ENCODE data around the gene MEGF6. TPM values are rescaled to one million over a fixed set of nuclear protein-coding genes. Genes with fewer than 3 reads are reported as not detected.

Gene MEGF6
- total and polyA plus RNA-seq, 9 of the 15 experiments (the other 6 are each of a cell fraction or from before 2014, with no cell fraction given) = 0.03 to 1.7 (median 0.24) TPM; not detected in 3

DNA sequence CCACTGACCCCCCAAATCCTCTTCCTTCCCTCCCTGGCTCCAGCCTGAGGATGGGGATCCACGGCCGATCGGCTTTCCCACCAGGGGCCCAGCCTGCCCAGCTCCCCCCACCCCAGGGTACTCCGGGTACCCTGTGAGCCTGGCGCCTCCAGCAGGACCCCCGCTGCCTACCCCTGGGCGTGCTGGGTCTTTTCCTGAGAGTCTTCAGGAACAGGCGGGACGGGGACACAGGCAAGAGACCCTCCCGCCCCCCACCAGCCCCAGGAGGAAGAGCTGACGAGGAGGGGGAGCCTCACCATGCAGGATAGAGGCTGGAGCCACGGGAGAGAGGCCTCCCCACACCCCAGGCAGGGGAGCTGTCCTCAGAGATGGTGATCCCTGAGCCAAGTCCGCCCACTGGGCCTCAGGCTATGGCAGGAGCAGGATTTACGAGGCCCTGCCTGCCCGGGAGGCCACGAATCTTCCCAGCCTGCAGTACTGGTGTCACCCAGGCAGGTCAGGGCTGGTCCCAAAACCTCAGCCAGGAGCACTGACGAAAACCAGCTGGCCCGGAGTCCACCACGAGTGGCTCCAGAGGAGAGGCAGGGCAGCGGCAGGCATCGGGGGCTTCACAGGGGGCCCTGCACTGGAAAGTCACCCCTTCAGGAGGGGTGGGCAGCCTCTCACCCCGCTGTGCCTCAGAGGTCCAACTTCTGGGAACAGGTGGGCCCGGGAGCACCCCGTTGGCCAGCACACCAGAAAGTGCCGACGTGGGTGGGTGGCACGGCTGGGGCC is 58.0 kb downstream of the MEGF6 start:
- Histone ChIP-seq H3K9me1 (ENCODE audit: control insufficient read depth, insufficient read depth, low read length) (peaks cover 4% of the 10 kb centered on the region), H4K20me1 (replicated peaks; ENCODE audit: control insufficient read depth, insufficient read depth, low read length) (peaks cover 41% of the 10 kb centered on the region), H3K4me2 (ENCODE audit: insufficient read depth, low read length) (no peak overlapping the region), H3K36me3 (ENCODE audit: control insufficient read depth, insufficient read depth, low read length) (no peaks in the 10 kb centered on the region), H3K4me1 (replicated peaks in 1 of 2; ENCODE audit: control insufficient read depth in 2 of 2, insufficient read depth in 2 of 2, low read length in 2 of 2) (peaks cover 0 to 36% of the 10 kb centered on the region in 2 experiments; a peak in 1 of 5 replicates), H3K27me3 (ENCODE audit: control insufficient read depth in 2 of 2, insufficient read depth in 2 of 2, low read length in 2 of 2) (peaks cover 46 to 73% of the 10 kb centered on the region in 2 experiments), H3K79me2 (ENCODE audit: control insufficient read depth, insufficient read depth, low read length) (no peaks in the 10 kb centered on the region), H3K9me3 (replicated peaks; ENCODE audit: control insufficient read depth, insufficient read depth, low read depth, low read length) (no peaks in the 10 kb centered on the region), H2AFZ (ENCODE audit: low read depth, low read length) (no peak overlapping the region), H3K9ac (ENCODE audit: insufficient read depth in 1 of 2, low read depth in 2 of 2, low read length in 2 of 2) (no peak overlapping the region), H3K4me3 (no peak overlapping the region), H3K27ac (ENCODE audit: extremely low read depth, low read depth, low read length) (no peak overlapping the region)
- ChIA-PET CTCF (ENCODE audit: low intra/inter-chr PET ratio) (no interaction called here), POLR2A (interaction anchor here (0.5 to 1.0 kb wide), 3 partner anchors 12 to 64 kb away, joined by 3 to 4 read pairs (median 3); no protein-coding TSS in a partner anchor)
- intact Hi-C loops (cut with micrococcal nuclease) (no loop called here), in situ Hi-C loops (cut with MboI) (no loop called here)
- DNase-seq (ENCODE audit: extremely low read depth in 1 of 4, low spot score in 3 of 4) (no peak), FAIRE-seq (no peak), ATAC-seq (peak; percentile 11; the same call in 1 of the 3 replicates)
- 5% methylated on average over 23 of the region's 27 CpGs for WGBS (ENCODE audit: insufficient coverage, low coverage, missing lambda C conversion rate)
- BruUV-seq (replicated peaks) = no TSS peak
- TF ChIP-seq TAF1 (IDR thresholded peaks at IDR 0.05; ENCODE audit: control insufficient read depth, extremely low read depth, insufficient read depth, low read length, severe bottlenecking) (no peak), MEIS2 (IDR thresholded peaks at IDR 0.05; ENCODE audit: partially characterized antibody) (peak; percentile 47)

DNA sequence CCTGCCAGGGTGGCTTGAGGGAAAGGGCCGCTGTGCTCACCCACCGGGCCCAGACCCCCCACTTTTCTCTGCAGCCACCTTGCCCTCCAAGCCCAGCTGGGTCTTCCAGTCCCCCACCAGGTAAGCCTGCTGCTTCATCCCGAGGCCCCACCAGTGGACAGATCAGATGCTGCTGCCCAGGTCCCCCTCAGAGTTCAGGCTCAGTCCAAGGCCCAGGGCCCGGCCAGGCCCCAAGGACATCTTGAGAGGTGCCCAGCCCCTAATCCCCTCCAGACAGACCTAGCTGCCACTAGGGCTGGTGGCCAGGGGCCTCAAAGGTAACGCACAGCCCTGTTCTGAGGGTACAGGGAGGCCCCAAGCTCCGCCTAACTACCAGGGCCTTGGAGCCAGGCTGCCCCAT is 58.6 kb downstream of the MEGF6 start:
- ChIA-PET CTCF (ENCODE audit: low intra/inter-chr PET ratio) (no interaction called here), POLR2A (interaction anchor here (0.8 to 1.3 kb wide), 4 partner anchors 13 to 64 kb away, joined by 3 to 5 read pairs (median 4); no protein-coding TSS in a partner anchor)
- Histone ChIP-seq H3K9me3 (replicated peaks; ENCODE audit: control insufficient read depth, insufficient read depth, low read depth, low read length) (no peaks in the 10 kb centered on the region), H3K4me1 (replicated peaks in 1 of 2; ENCODE audit: control insufficient read depth in 2 of 2, insufficient read depth in 2 of 2, low read length in 2 of 2) (peaks cover 0 to 42% of the 10 kb centered on the region in 2 experiments; a peak in 1 of 5 replicates), H3K9ac (ENCODE audit: insufficient read depth in 1 of 2, low read depth in 2 of 2, low read length in 2 of 2) (no peak overlapping the region), H3K36me3 (ENCODE audit: control insufficient read depth, insufficient read depth, low read length) (no peaks in the 10 kb centered on the region), H3K9me1 (ENCODE audit: control insufficient read depth, insufficient read depth, low read length) (peaks cover 4% of the 10 kb centered on the region), H2AFZ (ENCODE audit: low read depth, low read length) (no peak overlapping the region), H4K20me1 (replicated peaks; ENCODE audit: control insufficient read depth, insufficient read depth, low read length) (peaks cover 42% of the 10 kb centered on the region), H3K4me2 (ENCODE audit: insufficient read depth, low read length) (no peak overlapping the region), H3K27ac (ENCODE audit: extremely low read depth, low read depth, low read length) (no peak overlapping the region), H3K27me3 (ENCODE audit: control insufficient read depth in 2 of 2, insufficient read depth in 2 of 2, low read length in 2 of 2) (peaks cover 42 to 70% of the 10 kb centered on the region in 2 experiments), H3K4me3 (no peak overlapping the region), H3K79me2 (ENCODE audit: control insufficient read depth, insufficient read depth, low read length) (no peaks in the 10 kb centered on the region)
- ATAC-seq (no peak), FAIRE-seq (no peak), DNase-seq (ENCODE audit: extremely low read depth in 1 of 4, low spot score in 3 of 4) (no peak)
- intact Hi-C loops (cut with micrococcal nuclease) (no loop called here), in situ Hi-C loops (cut with MboI) (no loop called here)
- 6% methylated on average over 4 of the region's 6 CpGs for WGBS (ENCODE audit: insufficient coverage, low coverage, missing lambda C conversion rate)
- TF ChIP-seq, protein P1, sequence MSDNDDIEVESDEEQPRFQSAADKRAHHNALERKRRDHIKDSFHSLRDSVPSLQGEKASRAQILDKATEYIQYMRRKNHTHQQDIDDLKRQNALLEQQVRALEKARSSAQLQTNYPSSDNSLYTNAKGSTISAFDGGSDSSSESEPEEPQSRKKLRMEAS (CRISPR knock-in tag; IDR thresholded peaks at IDR 0.05) = no peak
- TF ChIP-seq TAL1 (IDR thresholded peaks at IDR 0.05) (no peak), ZNF707 (CRISPR knock-in tag; conservative IDR thresholded peaks at IDR 0.05) (no peak), HNRNPUL1 (IDR thresholded peaks at IDR 0.05; ENCODE audit: low read length) (no peak), ZNF143 (CRISPR knock-in tag; IDR thresholded peaks at IDR 0.05) (no peak), SAP30 (IDR thresholded peaks at IDR 0.05; ENCODE audit: borderline replicate concordance, insufficient read depth, low read depth, low read length, poor library complexity, severe bottlenecking) (no peak), RUNX1 (IDR thresholded peaks at IDR 0.05; ENCODE audit: low read depth) (no peak)
- TF ChIP-seq, protein P2, sequence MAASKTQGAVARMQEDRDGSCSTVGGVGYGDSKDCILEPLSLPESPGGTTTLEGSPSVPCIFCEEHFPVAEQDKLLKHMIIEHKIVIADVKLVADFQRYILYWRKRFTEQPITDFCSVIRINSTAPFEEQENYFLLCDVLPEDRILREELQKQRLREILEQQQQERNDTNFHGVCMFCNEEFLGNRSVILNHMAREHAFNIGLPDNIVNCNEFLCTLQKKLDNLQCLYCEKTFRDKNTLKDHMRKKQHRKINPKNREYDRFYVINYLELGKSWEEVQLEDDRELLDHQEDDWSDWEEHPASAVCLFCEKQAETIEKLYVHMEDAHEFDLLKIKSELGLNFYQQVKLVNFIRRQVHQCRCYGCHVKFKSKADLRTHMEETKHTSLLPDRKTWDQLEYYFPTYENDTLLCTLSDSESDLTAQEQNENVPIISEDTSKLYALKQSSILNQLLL (CRISPR knock-in tag; IDR thresholded peaks at IDR 0.05; ENCODE audit: borderline replicate concordance) = no peak
- TF ChIP-seq, protein P3, sequence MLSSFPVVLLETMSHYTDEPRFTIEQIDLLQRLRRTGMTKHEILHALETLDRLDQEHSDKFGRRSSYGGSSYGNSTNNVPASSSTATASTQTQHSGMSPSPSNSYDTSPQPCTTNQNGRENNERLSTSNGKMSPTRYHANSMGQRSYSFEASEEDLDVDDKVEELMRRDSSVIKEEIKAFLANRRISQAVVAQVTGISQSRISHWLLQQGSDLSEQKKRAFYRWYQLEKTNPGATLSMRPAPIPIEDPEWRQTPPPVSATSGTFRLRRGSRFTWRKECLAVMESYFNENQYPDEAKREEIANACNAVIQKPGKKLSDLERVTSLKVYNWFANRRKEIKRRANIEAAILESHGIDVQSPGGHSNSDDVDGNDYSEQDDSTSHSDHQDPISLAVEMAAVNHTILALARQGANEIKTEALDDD (IDR thresholded peaks at IDR 0.05) = no peak
- BruUV-seq (replicated peaks) = no TSS peak

Measured in K562 (cell line).